ENCODE data around the gene UMAD1.
A peak's percentile ranks its signal among the peaks of the same experiment; 100 is the strongest.
"Not testable (repeated sequence)": the region's sequence is repeated elsewhere in the genome, so short reads cannot be mapped to it uniquely, and the experiment has no call there.

The UMAD1 gene

GRCh38 chr7:7652798-7653540 lies 12.4 kb downstream of the UMAD1 start:
- TF ChIP-seq, protein P1, sequence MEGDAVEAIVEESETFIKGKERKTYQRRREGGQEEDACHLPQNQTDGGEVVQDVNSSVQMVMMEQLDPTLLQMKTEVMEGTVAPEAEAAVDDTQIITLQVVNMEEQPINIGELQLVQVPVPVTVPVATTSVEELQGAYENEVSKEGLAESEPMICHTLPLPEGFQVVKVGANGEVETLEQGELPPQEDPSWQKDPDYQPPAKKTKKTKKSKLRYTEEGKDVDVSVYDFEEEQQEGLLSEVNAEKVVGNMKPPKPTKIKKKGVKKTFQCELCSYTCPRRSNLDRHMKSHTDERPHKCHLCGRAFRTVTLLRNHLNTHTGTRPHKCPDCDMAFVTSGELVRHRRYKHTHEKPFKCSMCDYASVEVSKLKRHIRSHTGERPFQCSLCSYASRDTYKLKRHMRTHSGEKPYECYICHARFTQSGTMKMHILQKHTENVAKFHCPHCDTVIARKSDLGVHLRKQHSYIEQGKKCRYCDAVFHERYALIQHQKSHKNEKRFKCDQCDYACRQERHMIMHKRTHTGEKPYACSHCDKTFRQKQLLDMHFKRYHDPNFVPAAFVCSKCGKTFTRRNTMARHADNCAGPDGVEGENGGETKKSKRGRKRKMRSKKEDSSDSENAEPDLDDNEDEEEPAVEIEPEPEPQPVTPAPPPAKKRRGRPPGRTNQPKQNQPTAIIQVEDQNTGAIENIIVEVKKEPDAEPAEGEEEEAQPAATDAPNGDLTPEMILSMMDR (IDR thresholded peaks at IDR 0.05; ENCODE audit: low read depth, low read length, missing control alignments) = no peak
- H3K4me3 ChIP-seq (ENCODE audit: low read depth, low read length) = no peak overlapping the region
- H3K27me3 ChIP-seq (replicated peaks) = no peaks in the 10 kb centered on the region
- in situ Hi-C loops (cut with HindIII; ENCODE audit: low pct_ligation_motif_present, low sequenced_read_pairs) = no loop called here
- no peak for DNase-seq
- no peak overlapping the region for H3K27ac ChIP-seq
- H3K36me3 ChIP-seq (replicated peaks) = no peaks in the 10 kb centered on the region

DNA sequence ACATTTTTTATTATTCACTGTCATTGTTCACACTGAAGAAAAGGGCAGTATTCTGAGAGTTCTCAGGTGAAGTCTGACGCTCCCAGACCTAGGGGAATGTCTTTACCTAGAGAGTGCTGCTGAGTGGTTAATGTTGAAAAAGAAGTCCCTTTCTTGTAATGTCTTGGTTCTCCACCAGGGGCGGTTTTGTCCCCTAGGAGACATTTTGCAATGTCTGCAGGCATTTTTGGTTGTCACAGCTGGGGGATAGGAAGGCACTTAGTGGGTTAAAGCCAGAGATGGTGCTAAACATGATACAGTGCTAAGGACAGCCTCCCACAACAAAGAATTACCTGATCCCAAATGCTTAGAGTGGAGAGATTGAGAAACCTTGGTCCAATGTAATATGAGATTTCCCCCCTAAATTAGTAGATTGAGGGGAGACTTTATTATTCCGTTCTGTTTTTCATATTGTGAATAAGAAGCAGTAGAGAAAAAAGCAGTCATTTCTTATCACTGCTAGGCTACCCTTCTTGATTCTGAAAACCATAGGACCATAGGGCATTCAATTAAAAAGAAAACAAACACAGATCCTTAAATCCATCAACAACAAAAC lies 13.1 kb downstream of the UMAD1 start:
- TF ChIP-seq, protein P1 (IDR thresholded peaks at IDR 0.05; ENCODE audit: low read depth, low read length, missing control alignments) = peak; percentile 72
- H3K36me3 ChIP-seq (replicated peaks) = no peaks in the 10 kb centered on the region
- no peak for DNase-seq
- H3K4me3 ChIP-seq (ENCODE audit: low read depth, low read length) = no peak overlapping the region
- in situ Hi-C loops (cut with HindIII; ENCODE audit: low pct_ligation_motif_present, low sequenced_read_pairs) = no loop called here
- H3K27me3 ChIP-seq (replicated peaks) = no peaks in the 10 kb centered on the region
- H3K27ac ChIP-seq = no peak overlapping the region

- in situ Hi-C loops (cut with HindIII; ENCODE audit: low pct_ligation_motif_present, low sequenced_read_pairs) = no loop called here
- TF ChIP-seq, protein P1 (IDR thresholded peaks at IDR 0.05; ENCODE audit: low read depth, low read length, missing control alignments) = no peak
- H3K4me3 ChIP-seq (ENCODE audit: low read depth, low read length) = no peak overlapping the region
- H3K27me3 ChIP-seq (replicated peaks) = no peaks in the 10 kb centered on the region
- no peaks in the 10 kb centered on the region for H3K36me3 ChIP-seq (replicated peaks)
- DNase-seq = no peak
- H3K27ac ChIP-seq = no peak overlapping the region
Observed at GRCh38 chr7:7654964-7655715, 14.6 kb downstream of the UMAD1 start.

DNA sequence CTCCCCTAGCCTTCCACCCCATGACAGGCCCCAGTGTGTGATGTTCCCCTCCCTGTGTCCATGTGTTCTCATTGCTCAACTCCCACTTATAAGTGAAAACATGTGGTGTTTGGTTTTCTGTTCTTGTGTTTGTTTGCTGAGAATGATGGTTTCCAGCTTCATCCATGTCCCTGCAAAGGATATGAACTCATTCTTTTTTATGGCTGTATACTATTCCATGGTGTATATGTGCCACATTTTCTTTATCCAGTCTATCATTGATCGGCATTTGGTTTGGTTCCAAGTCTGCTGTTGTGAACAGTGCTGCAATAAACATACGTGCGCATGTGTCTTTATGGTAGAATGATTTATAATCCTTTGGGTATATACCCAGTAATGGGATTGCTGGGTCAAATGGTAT lies 15.9 kb downstream of the UMAD1 start:
- H3K27me3 ChIP-seq (replicated peaks); H3K27ac ChIP-seq; in situ Hi-C loops (cut with HindIII; ENCODE audit: low pct_ligation_motif_present, low sequenced_read_pairs); H3K36me3 ChIP-seq (replicated peaks); H3K4me3 ChIP-seq (ENCODE audit: low read depth, low read length); DNase-seq: not testable (repeated sequence)

DNA sequence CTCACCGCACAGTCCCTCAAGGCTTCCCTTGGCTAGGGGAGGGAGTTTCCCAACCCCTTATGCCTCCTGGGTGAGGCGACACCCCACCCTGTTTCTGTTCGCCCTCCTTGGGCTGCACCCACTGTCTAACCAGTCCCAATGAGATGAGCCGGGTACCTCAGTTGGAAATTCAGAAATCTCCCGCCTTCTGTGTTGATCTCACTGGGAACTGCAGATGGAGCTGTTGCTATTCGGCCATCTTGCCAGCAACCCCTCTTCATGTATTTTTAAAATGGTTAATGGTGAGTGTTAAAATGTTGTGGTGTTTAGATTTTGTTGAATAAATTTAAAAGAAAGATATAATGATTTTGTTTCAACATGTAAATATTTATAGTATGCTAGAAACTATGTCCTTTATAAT lies 22.0 kb downstream of the UMAD1 start:
- H3K27ac ChIP-seq = no peak overlapping the region
- DNase-seq = peak; percentile 27
- in situ Hi-C loops (cut with HindIII; ENCODE audit: low pct_ligation_motif_present, low sequenced_read_pairs) = no loop called here
- no peak overlapping the region for H3K4me3 ChIP-seq (ENCODE audit: low read depth, low read length)
- H3K27me3 ChIP-seq (replicated peaks) = no peaks in the 10 kb centered on the region
- TF ChIP-seq, protein P1 (IDR thresholded peaks at IDR 0.05; ENCODE audit: low read depth, low read length, missing control alignments) = peak; percentile 65
- no peaks in the 10 kb centered on the region for H3K36me3 ChIP-seq (replicated peaks)

DNA sequence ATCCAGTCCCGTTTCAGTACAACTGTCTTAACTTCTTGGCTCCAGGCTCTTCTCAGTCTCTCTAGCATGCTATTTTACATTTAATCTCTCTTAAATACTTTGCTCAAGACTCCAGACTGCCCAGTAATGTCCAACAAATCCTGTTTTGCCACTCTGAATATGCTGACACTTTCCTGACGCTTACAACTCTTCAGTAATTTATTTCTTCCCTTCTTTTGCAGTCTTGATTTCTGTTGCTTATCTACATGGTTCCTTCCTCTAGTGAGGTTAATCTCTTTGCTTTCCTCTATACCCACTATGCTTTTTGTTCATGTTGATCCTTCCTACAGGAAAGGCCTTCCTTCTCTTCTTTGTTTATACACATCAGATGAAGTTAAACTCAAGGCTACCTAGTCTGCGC lies 23.7 kb downstream of the UMAD1 start:
- Histone ChIP-seq H3K36me3 (replicated peaks) (no peaks in the 10 kb centered on the region), H3K27me3 (replicated peaks) (no peaks in the 10 kb centered on the region), H3K4me3 (ENCODE audit: low read depth, low read length) (no peak overlapping the region), H3K27ac (no peak overlapping the region)
- TF ChIP-seq, protein P1 (IDR thresholded peaks at IDR 0.05; ENCODE audit: low read depth, low read length, missing control alignments) = no peak
- in situ Hi-C loops (cut with HindIII; ENCODE audit: low pct_ligation_motif_present, low sequenced_read_pairs) = no loop called here
- DNase-seq = no peak
